Left lung (tissue), 10 donors: ENCODE measurements around the gene LRRC75B. TPM values are rescaled to one million over a fixed set of nuclear protein-coding genes. Genes with fewer than 3 reads are reported as not detected.

Experiments used
- ATAC-seq: fragments of 200-7000 bp; cut with Tn5 transposase; one replicate; pipeline ENCODE4 v1.9.1; 2020; ENCODE audit warnings: moderate library complexity
- DNase-seq, 4 donors: peaks; one replicate each; pipeline ENCODE4 v3.0.0-alpha.2; 2013 to 2020
- H3K27ac ChIP-seq, 2 donors: fragments of 200-600 bp; sonication (generic) in 1 of 2; one replicate each; pipeline versions ENCODE4 v1.5.0 to v1.8.0; 2020 to 2021
- H3K27me3 ChIP-seq, 2 donors: fragments of 200-600 bp; sonication (generic) in 1 of 2; one replicate each; pipeline versions ENCODE4 v1.5.0 to v1.8.0; 2020 to 2021
- H3K36me3 ChIP-seq, 2 donors: fragments of 200-600 bp; sonication (generic) in 1 of 2; one replicate each; pipeline versions ENCODE4 v1.5.0 to v1.8.0; 2020 to 2021
- H3K4me1 ChIP-seq, 2 donors: fragments of 200-600 bp; one replicate each; pipeline ENCODE4 v1.8.0; 2021
- H3K4me3 ChIP-seq, 2 donors: fragments of 200-600 bp; sonication (generic) in 1 of 2; one replicate each; pipeline versions ENCODE4 v1.5.0 to v1.8.0; 2020 to 2021; ENCODE audit warnings: mild to moderate bottlenecking in 1 of 2
- H3K9me3 ChIP-seq, 2 donors: fragments of 200-600 bp; sonication (generic) in 1 of 2; one replicate each; pipeline versions ENCODE4 v1.5.0 to v1.8.0; 2020 to 2021
- intact Hi-C, 2 donors: fragments of 100-400 bp; cut with DNase I; formaldehyde crosslinking; loops; one replicate each; pipeline versions ENCODE4 v1.11.2 to v1.14.2; 2022
- polyA plus RNA-seq, 6 donors: library from polyadenylated mRNA; unstranded; fragments of 120-200 nt; gene quantifications; one replicate each; pipeline ENCODE4 v1.2.1, GENCODE V29; 2013; ENCODE audit not compliant: insufficient read length in 6 of 6
- total RNA-seq, 2 donors: library from RNA; stranded (reverse); fragmentation: NEBNext Ultra II Directional; extraction: Animal tissue kit (Norgen Biotek cat#: 25700); gene quantifications; one replicate each; pipeline ENCODE4 v1.2.1, GENCODE V29; 2021
- TF ChIP-seq, protein P1 (sequence below), 2 donors: fragments of 200-600 bp; sonication (generic) in 1 of 2; IDR thresholded peaks; one replicate each; pipeline versions ENCODE4 v1.5.0 to v1.8.0; 2021; ENCODE audit warnings: antibody characterized with exemption in 2 of 2
- donor health status: DM: no; HTN: yes; CAD: no.
- donor health status: DM: no; HTN: no; CAD: no.

LRRC75B gene
- total and polyA plus RNA-seq, 8 donors = 6.8 to 35.1 (median 31.0) TPM

DNA sequence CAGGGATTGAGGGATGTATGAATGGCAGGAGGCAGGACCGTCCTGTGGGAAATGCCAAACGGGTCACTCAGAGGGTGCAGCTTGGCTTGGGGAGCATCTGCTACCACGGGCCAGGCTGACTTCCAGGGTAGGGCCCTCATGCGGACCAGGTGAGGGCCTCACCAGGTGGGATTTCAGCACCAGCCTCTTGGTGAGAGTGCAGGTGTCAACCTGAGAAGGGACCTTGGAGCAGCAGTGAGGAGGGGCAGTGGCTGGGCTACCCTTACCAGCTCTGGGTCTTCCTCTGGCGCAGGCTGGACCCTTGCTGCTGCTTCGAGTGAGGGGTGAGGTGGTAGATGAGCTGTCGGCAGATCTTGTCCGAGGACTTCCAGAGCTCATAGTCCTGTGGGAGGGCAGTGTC lies 4.9 kb downstream of the LRRC75B start:
- Histone ChIP-seq H3K36me3 (peaks cover 0 to 38% of the 10 kb centered on the region in 2 donors), H3K9me3 (no peaks in the 10 kb centered on the region), H3K27ac (no peak overlapping the region), H3K4me3 (no peak overlapping the region), H3K27me3 (no peaks in the 10 kb centered on the region), H3K4me1 (peaks cover 0 to 12% of the 10 kb centered on the region in 2 donors)
- TF ChIP-seq, protein P1, sequence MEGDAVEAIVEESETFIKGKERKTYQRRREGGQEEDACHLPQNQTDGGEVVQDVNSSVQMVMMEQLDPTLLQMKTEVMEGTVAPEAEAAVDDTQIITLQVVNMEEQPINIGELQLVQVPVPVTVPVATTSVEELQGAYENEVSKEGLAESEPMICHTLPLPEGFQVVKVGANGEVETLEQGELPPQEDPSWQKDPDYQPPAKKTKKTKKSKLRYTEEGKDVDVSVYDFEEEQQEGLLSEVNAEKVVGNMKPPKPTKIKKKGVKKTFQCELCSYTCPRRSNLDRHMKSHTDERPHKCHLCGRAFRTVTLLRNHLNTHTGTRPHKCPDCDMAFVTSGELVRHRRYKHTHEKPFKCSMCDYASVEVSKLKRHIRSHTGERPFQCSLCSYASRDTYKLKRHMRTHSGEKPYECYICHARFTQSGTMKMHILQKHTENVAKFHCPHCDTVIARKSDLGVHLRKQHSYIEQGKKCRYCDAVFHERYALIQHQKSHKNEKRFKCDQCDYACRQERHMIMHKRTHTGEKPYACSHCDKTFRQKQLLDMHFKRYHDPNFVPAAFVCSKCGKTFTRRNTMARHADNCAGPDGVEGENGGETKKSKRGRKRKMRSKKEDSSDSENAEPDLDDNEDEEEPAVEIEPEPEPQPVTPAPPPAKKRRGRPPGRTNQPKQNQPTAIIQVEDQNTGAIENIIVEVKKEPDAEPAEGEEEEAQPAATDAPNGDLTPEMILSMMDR (IDR thresholded peaks at IDR 0.05) = no peak
- intact Hi-C loops = no loop called here
- DNase-seq (no peak), ATAC-seq (no peak)

GRCh38 chr22:24587251-24587650 lies 5.6 kb downstream of the LRRC75B start:
- ATAC-seq (no peak), DNase-seq (no peak)
- TF ChIP-seq, protein P1 (IDR thresholded peaks at IDR 0.05) = no peak
- Histone ChIP-seq H3K4me1 (peaks cover 0 to 8% of the 10 kb centered on the region in 2 donors), H3K27ac (no peak overlapping the region), H3K9me3 (no peaks in the 10 kb centered on the region), H3K4me3 (no peak overlapping the region), H3K36me3 (peaks cover 0 to 38% of the 10 kb centered on the region in 2 donors), H3K27me3 (no peaks in the 10 kb centered on the region)
- intact Hi-C loops = no loop called here

GRCh38 chr22:24585927-24586546 lies 6.8 kb downstream of the LRRC75B start:
- intact Hi-C loops = no loop called here
- H3K36me3 ChIP-seq = peaks cover 0 to 38% of the 10 kb centered on the region in 2 donors
- no peak for DNase-seq
- no peak for ATAC-seq
- H3K9me3 ChIP-seq = no peaks in the 10 kb centered on the region
- H3K27ac ChIP-seq = no peak overlapping the region
- H3K27me3 ChIP-seq = no peaks in the 10 kb centered on the region
- TF ChIP-seq, protein P1 (IDR thresholded peaks at IDR 0.05) = no peak
- H3K4me1 ChIP-seq = peaks cover 0 to 6% of the 10 kb centered on the region in 2 donors
- H3K4me3 ChIP-seq = no peak overlapping the region

DNA sequence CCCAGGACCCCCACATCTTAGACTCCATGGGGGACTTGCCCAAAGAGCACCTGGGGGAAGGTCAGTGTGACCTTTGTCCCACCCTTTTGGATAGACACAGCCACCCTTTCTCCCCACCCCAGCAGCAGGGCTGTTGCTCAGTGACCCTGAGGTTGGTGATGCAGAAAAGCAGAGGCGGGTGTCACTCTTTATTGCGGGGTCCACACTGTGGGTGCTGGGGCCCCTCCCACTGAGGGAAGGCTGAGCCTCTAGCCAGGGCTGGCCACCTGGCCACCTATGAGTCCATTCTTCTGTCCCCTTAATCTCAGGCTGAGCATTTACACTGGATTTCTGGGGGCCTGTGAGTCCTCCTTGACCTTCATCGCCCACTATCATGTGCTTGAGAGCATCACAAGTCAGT lies 7.4 kb downstream of the LRRC75B start:
- peaks cover 0 to 38% of the 10 kb centered on the region in 2 donors for H3K36me3 ChIP-seq
- no peak for ATAC-seq
- H3K27ac ChIP-seq = no peak overlapping the region
- no peaks in the 10 kb centered on the region for H3K9me3 ChIP-seq
- DNase-seq = no peak
- H3K27me3 ChIP-seq = no peaks in the 10 kb centered on the region
- H3K4me3 ChIP-seq = no peak overlapping the region
- H3K4me1 ChIP-seq = peaks cover 0 to 6% of the 10 kb centered on the region in 2 donors
- intact Hi-C loops = no loop called here
- TF ChIP-seq, protein P1 (IDR thresholded peaks at IDR 0.05) = no peak

- intact Hi-C loops = no loop called here
- peaks cover 0 to 6% of the 10 kb centered on the region in 2 donors for H3K4me1 ChIP-seq
- H3K27me3 ChIP-seq = no peaks in the 10 kb centered on the region
- H3K9me3 ChIP-seq = no peaks in the 10 kb centered on the region
- H3K27ac ChIP-seq = no peak overlapping the region
- H3K4me3 ChIP-seq = no peak overlapping the region
- no peak for ATAC-seq
- H3K36me3 ChIP-seq = peaks cover 0 to 38% of the 10 kb centered on the region in 2 donors
- DNase-seq = peak in 1 of 4 donors; percentile 61
- TF ChIP-seq, protein P1 (IDR thresholded peaks at IDR 0.05) = no peak
These were observed 7.9 kb downstream of the LRRC75B start for GRCh38 chr22:24584871-24585411.
